OCI-M1 (cell line): ENCODE results near the gene PSMD3.

ENCODE experiments used
- DNase-seq: peaks from one replicate; lab custom pipeline; 2025; lab: John Stamatoyannopoulos, UW

The PSMD3 gene

DNA sequence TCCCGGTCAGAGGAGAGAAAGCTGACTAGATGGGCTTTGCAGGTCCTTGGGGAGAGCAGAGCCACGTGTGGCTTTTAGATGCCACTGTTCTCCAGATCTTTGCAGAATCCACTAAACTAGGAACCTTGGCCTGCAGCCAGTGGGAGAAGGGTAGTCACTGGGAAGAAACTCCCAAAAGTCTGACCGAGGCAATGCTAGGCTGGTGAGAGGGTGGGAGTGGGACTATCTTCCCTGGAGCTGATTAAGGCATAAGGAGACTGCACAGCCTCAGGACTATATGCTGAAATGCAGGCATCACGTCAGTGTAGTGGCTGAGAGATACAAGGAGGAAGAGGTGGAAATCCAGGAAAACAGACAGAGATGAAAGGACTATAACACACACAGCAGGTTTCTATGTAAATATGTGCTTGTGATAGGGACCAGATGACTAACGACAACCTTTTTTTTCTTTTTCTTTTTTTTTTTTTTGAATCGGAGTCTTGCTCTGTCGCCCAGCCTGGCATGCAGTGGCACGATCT lies 20.0 kb upstream of the PSMD3 start:
- no peak for DNase-seq

DNA sequence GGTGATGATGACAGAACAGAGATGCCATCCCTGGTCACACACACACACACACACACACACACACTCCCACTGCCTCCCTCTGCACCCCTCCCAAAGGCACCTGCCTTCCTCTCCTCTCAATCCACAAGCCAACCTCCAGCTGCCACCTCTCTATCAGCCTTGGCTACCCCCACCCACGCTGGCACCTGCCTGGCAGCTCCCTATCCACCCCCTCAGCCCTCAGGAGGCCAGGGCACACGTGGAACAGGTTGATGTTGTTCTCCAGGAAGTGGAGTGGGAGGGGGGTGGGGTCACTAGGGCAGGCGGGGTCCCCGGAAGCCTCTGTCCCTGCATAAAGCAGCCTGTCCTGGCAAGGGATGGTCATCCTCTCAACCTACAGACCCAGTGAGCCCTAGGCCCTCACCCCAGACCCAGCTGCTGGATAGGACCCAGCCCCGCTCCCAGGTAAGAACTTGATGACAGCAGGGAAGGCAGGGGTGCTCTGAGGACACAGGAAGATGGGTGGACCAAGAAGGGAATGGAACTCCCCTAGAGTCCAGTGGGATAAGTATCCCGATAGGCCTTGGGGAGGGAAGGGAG lies 17.9 kb upstream of the PSMD3 start, which contains the start of gene GSDMA:
Gene GSDMA, plus strand, starts transcription at position 363 of the 579 bp plus-strand sequence. CDS start 2,684 bp downstream, outside the sequence.
- no peak for DNase-seq

DNA sequence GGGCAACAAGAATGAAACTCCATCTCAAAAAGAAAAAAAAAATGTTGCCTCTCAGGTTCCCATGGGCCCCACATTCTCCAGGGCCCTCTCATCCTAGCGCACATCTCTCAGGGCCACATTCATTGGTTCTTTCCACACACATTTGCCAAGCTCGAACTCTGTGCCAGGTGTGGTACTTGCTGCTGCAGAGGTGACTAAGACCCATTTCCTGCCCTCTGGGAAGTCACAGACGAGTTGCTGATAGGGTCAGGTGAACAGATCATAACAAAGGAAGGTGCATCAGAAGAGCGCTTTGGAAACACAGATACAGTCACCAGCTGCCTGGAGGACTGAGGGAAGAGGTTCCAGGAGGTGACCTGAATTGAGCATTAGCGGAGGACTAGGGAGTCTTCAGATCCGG lies 16.8 kb upstream of the PSMD3 start:
- no peak for DNase-seq

DNA sequence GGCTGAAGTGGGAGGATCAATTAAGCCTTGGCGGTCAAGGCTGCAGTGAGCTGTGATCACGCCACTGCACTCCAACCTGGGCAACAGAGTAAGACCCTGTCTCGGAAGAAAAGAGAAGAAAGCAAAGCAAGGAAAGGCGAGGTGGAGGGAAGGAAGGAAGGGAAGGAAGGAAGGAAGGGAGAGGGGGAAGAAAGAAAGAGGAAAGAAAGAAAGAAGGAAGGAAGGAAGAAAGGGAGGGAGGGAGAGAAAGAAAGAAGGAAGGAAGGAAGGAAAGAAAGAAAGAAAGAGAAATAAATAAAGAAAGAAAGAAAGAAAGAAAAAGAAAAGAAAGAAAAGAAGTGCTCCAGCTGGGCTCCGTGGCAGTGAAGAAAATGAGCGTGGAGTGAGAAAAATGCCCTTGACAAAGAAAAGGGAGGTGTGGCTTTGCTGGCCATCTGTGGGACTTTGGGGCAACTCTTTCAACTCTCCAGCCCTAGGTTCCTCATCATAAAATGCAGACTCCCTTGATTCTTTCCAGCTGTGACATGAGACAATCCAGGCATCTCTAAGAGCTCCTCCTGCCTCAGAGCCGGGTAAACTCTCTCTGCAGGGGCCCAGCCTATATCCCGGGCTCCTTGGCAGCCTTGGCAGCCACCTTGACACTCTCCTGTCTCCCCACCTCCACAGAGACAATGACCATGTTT lies 15.4 kb upstream of the PSMD3 start:
- DNase-seq = no peak

DNA sequence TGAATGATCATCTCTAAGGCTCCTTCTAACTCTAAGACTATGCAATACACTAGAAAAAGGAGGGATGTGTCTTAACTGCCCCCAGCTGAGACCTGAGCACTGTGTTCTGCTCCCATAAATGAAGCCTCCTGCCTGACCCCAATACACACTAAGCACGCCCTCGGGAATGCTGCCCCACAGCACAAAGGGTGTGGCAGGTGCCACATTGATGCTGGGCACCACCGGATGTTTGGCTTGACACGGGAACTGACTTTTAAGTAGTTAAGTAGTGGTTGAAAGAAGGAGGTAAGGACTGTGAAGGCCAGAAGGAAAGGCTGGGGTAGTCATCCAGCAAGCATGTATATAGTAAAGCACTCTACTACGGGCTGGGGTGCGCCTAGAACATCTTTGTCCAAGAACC lies 13.8 kb upstream of the PSMD3 start:
- DNase-seq = no peak

GRCh38 chr17:39968761-39969160 lies 11.8 kb upstream of the PSMD3 start:
- DNase-seq = no peak

GRCh38 chr17:39969375-39969774 lies 11.2 kb upstream of the PSMD3 start:
- no peak for DNase-seq

DNA sequence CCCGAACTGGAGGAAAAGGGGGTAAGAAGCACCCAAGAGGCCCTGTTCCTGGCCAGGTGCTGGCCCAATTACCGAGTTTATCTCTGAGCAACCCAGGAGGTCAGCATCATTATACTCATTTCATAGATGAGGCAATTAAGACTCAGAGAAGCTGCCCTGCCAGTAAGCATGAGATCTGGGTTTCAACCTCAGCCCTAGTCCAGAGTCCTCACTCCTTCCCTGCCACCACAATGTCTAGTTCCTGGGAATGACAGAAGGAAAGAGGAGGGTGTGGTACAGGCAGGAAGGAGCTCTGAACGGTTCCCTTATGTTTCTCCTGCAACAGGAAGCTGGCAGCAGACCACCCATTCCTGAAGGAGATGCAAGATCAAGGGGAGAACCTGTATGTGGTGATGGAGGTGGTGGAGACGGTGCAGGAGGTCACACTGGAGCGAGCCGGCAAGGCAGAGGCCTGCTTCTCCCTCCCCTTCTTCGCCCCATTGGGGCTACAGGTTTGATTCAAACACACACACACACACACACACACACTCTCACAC lies 10.4 kb upstream of the PSMD3 start:
- DNase-seq = no peak

- peak; percentile 31 for DNase-seq
Measured at GRCh38 chr17:39971076-39971603, 9.5 kb upstream of the PSMD3 start.

GRCh38 chr17:39972271-39972670 lies 8.3 kb upstream of the PSMD3 start:
- peak; percentile 78 for DNase-seq

GRCh38 chr17:39973496-39973895 lies 7.1 kb upstream of the PSMD3 start:
- no peak for DNase-seq

GRCh38 chr17:39974433-39974832 lies 6.2 kb upstream of the PSMD3 start:
- DNase-seq = no peak

- DNase-seq = no peak
Measured at GRCh38 chr17:39975801-39976200, 4.8 kb upstream of the PSMD3 start.

GRCh38 chr17:39979016-39979670 lies 1.5 kb upstream of the PSMD3 start:
- DNase-seq = peak; percentile 40

GRCh38 chr17:39979893-39980350 lies 685 bp upstream of the PSMD3 start:
- peak; percentile 87 for DNase-seq

- DNase-seq = peak; percentile 40
Measured at GRCh38 chr17:39981207-39981741, 667 bp downstream of the PSMD3 start.

DNA sequence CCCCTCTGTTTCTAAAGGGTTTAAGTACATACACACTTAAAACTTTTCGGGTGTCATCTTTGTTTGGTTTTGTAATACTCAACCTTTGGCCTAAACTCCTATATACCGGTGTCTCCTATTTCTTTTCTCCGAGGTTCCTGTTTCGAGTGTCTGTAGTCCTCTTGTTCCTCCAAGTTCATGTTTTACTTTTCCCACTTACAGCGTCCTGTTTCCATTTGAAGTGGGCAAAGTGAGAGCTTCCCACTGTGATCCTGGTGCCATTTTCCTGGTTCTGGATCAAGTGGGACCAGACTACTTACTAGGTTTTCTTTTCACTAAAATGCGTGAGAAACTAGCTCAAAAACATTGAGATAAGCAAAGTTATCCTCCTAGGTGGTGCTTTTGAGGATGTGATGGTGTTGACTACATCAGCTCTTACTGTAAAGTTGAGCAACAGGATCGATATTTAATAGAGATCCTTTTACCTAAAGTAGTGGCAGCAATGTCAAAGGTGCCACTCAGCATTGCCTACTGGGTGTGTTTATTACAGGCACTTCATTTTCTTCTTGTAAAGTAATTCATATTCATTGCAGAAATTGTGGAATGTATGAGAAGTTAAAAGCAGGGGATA lies 1.3 kb downstream of the PSMD3 start:
- no peak for DNase-seq

DNA sequence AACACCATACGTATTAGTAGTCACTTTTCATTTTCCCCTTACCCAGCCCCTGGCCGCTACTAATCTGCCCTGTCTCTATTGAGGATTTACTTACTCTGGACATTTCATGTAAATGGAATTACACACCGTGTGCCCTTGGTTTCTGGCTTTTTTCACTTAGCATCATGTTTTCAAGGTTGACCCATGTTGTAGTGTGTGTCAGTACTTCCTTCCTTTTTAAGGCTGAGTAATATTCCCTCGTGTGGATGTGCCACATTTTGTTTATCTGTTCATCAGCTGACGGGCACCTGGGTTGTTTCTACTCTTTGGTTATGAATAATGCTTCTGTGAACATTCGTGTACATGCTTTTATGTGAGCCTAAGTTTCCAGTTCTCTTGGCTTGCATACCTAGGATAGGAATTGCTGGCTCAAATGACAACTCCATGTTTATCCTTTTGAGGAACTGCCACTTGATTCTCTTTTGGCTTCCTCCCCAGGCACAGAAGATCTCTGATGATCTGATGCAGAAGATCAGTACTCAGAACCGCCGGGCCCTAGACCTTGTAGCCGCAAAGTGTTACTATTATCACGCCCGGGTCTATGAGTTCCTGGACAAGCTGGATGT lies 7.7 kb downstream of the PSMD3 start:
- no peak for DNase-seq

DNA sequence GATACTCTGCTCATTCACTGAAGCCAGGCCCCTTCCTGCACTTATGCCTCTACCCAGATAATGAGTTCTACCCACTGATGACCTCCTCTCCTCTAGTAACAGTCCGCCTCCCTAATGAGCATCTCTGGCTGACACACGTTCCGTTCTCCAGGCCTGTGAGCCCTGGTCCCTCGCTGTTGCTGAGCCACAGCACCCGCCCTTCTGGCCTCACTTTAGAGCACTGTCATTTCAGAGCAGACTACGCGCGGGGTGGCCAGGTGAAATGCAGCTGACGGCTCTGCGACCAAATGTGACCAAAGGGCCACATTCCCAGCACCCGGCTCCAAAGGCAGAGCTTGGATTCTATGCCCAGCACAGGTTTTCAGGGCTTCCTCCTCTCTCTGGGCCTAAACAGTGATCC lies 13.8 kb downstream of the PSMD3 start:
- no peak for DNase-seq

DNA sequence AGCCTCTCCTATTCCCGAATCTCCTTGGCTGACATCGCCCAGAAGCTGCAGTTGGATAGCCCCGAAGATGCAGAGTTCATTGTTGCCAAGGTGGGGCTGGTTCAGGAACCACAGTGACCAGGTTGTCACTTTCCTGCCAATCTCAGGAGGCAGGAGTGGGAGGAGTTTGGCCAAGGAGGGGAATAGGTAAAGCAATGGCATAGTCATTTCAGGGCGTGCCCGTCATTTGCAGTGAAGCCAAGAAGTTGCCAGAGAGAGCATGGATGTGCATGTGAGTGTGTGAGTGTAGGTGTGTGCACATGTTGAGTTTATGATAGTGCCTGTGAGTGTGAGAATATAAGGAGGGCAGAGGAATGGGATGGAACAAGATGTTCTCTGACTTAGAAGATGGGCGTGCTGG lies 14.8 kb downstream of the PSMD3 start:
- no peak for DNase-seq

DNA sequence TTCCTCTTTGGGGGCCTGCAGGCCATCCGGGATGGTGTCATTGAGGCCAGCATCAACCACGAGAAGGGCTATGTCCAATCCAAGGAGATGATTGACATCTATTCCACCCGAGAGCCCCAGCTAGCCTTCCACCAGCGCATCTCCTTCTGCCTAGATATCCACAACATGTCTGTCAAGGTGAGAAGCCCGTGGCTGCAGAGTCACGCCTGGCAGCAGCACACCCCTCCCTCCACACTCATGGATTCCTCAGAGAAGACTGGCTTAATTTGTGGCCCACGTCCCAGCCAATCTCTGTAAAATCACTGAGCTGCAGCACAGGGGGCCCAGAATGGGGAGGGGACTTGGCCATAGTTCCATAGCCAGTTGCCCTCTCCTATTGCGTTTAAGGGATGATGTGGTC lies 15.6 kb downstream of the PSMD3 start:
- no peak for DNase-seq
